GM19193 (cell line): Measurements from ENCODE around the gene KLHL29.

ENCODE experiments used
- POLR2A ChIP-seq: IDR thresholded peaks from 4 replicates; pipeline ENCODE4 v1.6.1; 2011; ENCODE audit not compliant: insufficient read depth, insufficient read length; ENCODE audit errors: extremely low read depth

The KLHL29 gene

DNA sequence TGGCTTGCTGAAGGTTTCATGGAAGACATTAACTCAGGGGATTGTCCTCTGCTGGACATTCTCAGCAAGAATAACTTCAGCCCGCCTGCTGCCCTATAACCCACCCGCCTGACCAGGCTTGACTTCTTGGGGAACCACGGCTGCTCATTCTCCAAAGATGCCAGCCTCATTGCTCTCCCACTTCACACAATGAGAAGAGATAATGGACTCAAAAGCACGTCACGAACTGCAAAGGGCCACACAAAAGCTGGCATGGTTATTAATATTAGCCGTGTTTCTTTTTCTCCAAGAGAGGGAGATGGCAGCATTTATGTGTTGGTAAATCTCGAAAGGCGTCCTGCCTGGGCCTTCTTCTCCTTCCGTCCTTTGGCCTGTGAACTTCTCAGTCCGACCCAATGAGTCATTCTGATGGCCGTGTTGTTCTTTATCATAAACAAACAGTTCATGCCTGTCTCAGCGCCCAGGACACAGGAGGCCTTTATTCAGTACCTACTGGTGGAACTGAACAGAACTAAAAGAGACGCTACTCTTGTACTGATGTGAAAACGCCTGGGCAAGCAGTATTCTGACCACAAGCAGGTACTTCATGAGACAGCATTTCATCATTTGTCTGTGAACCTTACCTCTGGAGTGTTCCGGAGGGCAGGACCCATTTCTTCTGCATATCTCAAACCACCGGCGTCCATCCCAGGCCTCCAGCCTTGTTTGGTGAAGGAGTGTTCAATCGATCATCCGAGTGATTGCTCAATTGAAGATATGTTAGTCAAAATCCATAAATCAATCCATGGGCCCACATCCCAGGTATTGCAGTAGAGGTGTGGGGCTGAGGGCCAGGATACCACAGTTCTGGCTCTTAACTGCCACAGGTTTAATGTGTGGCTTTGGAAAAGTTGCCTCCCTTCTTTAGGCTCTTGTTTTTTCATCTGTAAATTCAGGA, 25.1 kb upstream of the KLHL29 start:
- no peak for TF ChIP-seq POLR2A

- no peak for TF ChIP-seq POLR2A
Observed at GRCh38 chr2:23360571-23361125, 24.3 kb upstream of the KLHL29 start.

- TF ChIP-seq POLR2A: no peak
Observed at GRCh38 chr2:23361152-23361551, 23.8 kb upstream of the KLHL29 start.

- no peak for TF ChIP-seq POLR2A
Observed at GRCh38 chr2:23363268-23363667, 21.7 kb upstream of the KLHL29 start.

DNA sequence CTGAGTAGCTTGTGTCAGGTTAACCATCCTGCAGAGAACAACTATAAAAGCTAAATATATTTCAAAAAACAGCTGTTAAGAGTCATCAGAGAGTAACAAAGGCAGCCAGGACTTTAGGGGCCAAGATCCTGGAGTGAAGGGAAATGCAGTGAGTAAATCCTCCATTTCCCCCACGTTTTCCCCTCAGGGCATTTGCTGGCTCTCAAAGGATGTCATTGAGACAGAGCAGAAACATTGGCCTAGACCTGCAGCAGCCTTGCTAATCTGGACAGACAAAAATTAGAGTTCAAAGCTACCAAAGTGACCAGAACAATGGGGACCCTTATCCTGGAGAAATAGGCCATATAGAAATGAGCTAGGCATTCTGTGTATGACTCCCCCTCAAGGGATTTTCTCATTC, 21.1 kb upstream of the KLHL29 start:
- TF ChIP-seq POLR2A: no peak

DNA sequence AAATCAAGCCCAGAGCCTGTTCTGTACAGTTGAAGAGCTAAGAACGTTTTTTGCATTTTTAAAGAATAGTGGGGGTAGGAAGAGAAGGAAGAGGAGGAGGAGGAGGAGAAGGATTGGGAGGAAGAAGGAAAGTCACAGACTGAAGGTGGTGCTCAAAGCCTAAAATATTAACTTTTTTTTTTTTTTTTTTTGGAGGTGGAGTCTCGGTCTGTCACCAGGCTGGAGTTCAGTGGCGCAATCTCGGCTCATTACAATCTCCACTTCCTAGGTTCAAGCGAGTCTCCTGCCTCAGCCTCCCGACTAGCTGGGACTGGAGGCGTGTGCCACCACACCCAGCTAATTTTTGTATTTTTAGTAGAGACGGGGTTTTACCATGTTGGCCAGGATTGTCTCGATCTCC, 18.3 kb upstream of the KLHL29 start:
- no peak for TF ChIP-seq POLR2A

DNA sequence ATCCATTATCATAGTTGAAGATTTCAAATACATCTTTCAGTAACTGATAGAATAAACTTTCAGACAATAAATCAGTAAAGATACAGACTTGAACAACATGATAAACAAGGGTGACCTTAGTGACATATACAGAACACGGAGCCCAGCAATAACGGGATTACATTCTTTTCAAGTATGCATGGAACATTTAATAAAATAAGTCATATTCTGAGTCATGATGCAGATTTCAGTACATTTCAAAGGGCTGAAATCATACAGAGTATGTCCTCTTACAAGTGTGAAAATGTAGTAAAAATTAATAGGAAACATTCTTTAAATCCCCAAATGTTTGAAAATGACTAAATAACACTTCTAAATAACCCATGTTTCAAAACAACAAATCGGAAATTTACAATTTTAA, 17.2 kb upstream of the KLHL29 start:
- TF ChIP-seq POLR2A: no peak

GRCh38 chr2:23373666-23374065, 11.3 kb upstream of the KLHL29 start:
- TF ChIP-seq POLR2A: no peak

GRCh38 chr2:23375448-23375847, 9.5 kb upstream of the KLHL29 start:
- no peak for TF ChIP-seq POLR2A

DNA sequence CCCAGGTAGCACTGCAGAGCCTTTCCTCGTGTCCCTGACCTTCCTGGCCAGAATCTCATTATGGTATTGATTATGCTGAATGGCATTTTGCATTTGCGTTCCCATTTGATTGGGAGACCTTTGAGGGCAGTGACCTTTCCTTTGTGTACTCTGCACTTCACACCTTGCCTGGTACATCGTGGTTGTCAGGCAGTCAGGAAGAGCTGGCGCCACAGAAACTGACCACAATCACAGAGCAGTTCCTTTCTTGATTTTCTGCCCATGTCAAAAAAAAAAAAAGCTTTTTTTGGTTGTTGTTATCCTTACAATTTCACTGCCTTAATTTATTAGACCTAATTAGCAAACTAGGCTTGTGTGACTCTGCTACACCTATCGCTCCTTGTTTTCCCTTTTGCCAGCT, 8.9 kb upstream of the KLHL29 start:
- no peak for TF ChIP-seq POLR2A

GRCh38 chr2:23376972-23377371, 8.0 kb upstream of the KLHL29 start:
- TF ChIP-seq POLR2A: no peak

DNA sequence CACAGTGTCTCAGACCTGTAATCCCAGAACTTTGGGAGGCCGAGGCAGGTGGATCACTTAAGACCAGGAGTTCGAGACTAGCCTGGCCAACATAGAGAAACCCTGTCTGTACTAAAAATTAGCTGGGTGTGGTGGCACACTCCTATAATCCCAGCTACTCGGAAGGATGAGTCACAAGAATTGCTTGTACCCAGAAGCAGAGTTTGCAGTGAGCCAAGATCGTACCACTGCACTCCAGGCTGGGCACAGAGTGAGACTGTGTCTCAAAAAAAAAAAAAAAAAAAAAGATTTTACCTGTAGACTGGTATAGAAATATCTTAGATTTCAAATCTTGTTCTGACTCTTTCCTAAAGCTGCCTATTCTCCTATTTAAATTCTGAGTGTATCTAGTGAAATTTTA, 7.2 kb upstream of the KLHL29 start:
- TF ChIP-seq POLR2A: no peak

GRCh38 chr2:23378496-23378895, 6.5 kb upstream of the KLHL29 start:
- no peak for TF ChIP-seq POLR2A

- no peak for TF ChIP-seq POLR2A
Observed at GRCh38 chr2:23379220-23379695, 5.7 kb upstream of the KLHL29 start.

- TF ChIP-seq POLR2A: no peak
Observed at GRCh38 chr2:23380562-23381065, 4.4 kb upstream of the KLHL29 start.

DNA sequence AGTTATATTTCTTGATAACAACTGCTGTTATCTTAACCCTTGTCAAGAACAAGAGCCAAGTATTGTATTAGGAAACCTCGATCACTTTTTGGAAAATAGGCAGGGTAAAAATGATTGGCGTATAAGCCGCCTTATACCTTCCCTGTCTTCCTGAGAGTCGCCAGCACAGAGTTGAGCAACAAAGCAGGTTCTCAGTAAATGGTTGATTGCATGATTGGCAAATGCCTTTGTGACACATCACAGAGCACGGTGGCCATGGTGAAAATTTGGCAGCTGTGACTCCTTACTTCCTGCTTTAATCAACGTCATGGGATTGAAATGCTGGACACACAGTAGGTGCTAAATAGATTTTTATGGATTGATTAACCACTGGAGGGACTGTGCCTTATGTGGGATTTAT, 3.9 kb upstream of the KLHL29 start:
- no peak for TF ChIP-seq POLR2A

DNA sequence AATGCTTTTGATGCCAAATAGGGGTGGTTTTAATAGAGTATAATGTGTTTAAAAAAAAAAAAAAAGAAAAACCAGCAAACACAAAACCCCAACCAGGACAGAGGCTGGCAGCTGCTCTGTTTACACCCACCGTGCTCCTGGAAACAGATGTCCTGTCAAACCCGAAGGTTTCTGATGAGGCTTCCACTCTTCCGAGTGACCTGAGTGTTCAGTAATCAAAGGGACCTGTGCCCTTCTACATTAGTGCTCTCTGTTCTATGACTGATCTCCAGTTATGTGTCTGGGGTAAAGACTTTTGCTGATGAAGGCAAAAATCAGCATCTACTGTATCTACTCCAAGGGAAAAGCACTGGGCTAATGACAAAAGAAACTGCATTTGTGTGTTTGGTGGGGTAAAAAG, 3.5 kb upstream of the KLHL29 start:
- TF ChIP-seq POLR2A: no peak

DNA sequence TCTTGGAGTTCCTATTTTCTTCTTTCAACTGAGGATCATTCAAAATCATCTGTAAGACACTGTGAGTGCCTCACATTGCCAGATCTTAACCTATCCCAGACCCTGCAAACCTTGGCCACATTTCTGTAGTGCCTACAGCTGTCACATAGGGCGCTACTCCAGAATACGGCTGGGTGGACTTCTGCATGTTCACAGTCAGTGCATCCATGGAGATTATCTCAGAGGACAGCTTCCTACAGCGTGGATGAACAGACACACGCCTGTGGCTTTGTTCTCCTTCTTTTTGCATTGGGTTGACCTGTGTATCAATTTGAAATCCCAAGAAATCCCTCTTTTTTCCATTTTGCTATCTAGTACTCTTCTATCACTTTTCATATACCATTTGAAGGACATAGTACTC, 1.9 kb upstream of the KLHL29 start:
- TF ChIP-seq POLR2A: no peak
